ENCODE results near the gene ZFP57.

- no peak for TF ChIP-seq CREB1 (CRISPR knock-in tag; IDR thresholded peaks at IDR 0.05)
- TF ChIP-seq ATF3 (CRISPR knock-in tag; conservative IDR thresholded peaks at IDR 0.05): no peak
- no peak for TF ChIP-seq ELF4 (CRISPR knock-in tag; IDR thresholded peaks at IDR 0.05; ENCODE audit: low read depth)
- no peak for TF ChIP-seq CTCF (IDR thresholded peaks at IDR 0.05)
- TF ChIP-seq ZSCAN18 (CRISPR knock-in tag; IDR thresholded peaks at IDR 0.05): no peak
- no peak for TF ChIP-seq NR3C1 (CRISPR knock-in tag; conservative IDR thresholded peaks at IDR 0.05; ENCODE audit: low read depth)
- TF ChIP-seq E2F4 (CRISPR knock-in tag; IDR thresholded peaks at IDR 0.05; ENCODE audit: borderline replicate concordance, low read depth): no peak
- TF ChIP-seq ARID4B (CRISPR knock-in tag; IDR thresholded peaks at IDR 0.05; ENCODE audit: borderline replicate concordance): no peak
These were observed 14.8 kb downstream of the ZFP57 start for GRCh38 chr6:29665942-29666825.

Data from WTC11 (cell line).